Spleen (tissue), 7 donors: ENCODE data around the gene AP1B1.

Source experiments
- POLR2A ChIP-seq, 3 donors: fragments of 450-650 bp; IDR thresholded peaks; one replicate each; pipeline ENCODE4 v1.5.1; 2017; ENCODE audit warnings: antibody characterized with exemption in 3 of 3, mild to moderate bottlenecking in 1 of 3
- TF ChIP-seq, protein P1 (sequence below), 11 experiments: fragments of 200-600 bp in 7 of 11; fragments of 450-650 bp in 4 of 11; sonication (generic) in 4 of 11; IDR thresholded peaks in 8 of 11; conservative IDR thresholded peaks in 3 of 11; 1 replicate in 7 of 11; 2 replicates in 4 of 11; pipeline versions ENCODE4 v1.4.0 to v1.8.0; 2016 to 2021; ENCODE audit warnings: antibody characterized with exemption in 11 of 11, inconsistent platforms in 4 of 11, mild to moderate bottlenecking in 1 of 11
- donor health status: DM: no; HTN: no; CAD: no; lungs with moderate emphysema.
- donor health status: DM: no; HTN: no; CAD: no.
- donor health status: DM: no; HTN: no; CAD: no.

DNA sequence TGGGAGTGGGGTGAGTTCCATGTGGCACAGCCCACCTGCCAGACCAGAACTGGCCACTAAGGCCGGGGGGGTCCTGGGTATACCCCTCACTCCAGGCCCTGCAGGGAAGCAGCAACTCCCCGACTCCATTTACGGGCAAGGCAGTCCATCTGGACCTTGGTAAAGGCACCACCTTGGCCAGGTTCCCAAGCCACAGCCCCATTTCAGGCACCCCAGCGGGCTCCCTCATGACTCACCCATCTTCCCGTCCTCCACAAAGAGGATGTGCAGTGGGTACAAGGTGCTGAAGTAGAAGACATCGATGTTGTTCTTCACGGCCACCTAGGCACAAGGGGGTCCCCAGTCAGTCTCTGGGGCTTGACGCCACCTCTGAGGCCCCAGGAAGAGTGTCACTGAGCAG lies 57.2 kb downstream of the AP1B1 start:
- TF ChIP-seq, protein P1, sequence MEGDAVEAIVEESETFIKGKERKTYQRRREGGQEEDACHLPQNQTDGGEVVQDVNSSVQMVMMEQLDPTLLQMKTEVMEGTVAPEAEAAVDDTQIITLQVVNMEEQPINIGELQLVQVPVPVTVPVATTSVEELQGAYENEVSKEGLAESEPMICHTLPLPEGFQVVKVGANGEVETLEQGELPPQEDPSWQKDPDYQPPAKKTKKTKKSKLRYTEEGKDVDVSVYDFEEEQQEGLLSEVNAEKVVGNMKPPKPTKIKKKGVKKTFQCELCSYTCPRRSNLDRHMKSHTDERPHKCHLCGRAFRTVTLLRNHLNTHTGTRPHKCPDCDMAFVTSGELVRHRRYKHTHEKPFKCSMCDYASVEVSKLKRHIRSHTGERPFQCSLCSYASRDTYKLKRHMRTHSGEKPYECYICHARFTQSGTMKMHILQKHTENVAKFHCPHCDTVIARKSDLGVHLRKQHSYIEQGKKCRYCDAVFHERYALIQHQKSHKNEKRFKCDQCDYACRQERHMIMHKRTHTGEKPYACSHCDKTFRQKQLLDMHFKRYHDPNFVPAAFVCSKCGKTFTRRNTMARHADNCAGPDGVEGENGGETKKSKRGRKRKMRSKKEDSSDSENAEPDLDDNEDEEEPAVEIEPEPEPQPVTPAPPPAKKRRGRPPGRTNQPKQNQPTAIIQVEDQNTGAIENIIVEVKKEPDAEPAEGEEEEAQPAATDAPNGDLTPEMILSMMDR (IDR thresholded peaks at IDR 0.05 in 8 of 11, conservative IDR thresholded peaks at IDR 0.05 in 3 of 11): no peak
- no peak for TF ChIP-seq POLR2A (IDR thresholded peaks at IDR 0.05)
